T-helper 9 cell (primary cell): Measurements from ENCODE around the gene GALNT14.
"Not testable (repeated sequence)": the region's sequence is repeated elsewhere in the genome, so short reads cannot be mapped to it uniquely, and the experiment has no call there.

Experiments
- DNase-seq: peaks from one replicate; pipeline ENCODE4 v3.0.0-alpha.2; 2020

GALNT14 gene

DNA sequence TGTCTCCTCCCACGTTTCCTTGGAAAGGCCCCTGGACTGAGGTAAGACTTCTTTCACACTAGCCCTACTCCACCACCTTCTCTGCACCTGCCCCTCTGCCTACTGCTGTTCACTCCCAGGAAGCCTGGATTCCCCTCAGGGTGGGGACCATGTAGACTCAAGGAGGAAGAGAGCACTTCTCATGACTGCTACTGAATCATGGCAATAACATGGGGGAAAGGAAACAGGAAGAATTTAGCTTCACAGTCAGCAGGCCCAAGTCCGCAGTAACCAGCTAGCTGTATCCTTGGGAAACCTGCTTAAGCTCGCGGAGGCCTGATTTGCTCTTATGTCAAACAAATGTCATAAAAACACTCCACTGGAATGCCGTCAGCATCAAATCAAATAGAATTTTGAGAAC lies 204.7 kb downstream of the GALNT14 start:
- DNase-seq, result no peak

DNA sequence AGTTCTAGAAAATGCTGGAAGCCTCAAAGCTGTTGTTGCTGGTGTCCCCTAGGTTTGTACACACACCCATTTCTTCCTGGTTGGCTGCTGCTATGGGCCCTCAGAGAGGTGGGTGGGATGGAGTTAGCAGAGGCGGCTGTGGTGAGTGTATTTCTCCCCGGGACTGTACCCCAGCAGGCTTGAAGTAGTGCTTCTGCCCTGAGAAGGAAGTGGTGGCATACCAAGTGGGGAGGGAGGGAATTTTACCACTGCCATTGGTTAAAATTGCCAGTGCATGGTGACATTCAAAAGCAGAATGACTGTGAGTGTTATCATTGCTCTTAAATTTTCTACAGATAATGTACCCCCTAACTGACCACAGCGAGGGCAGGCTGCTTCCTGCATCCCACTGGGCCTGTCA lies 205.4 kb downstream of the GALNT14 start:
- no peak for DNase-seq

DNA sequence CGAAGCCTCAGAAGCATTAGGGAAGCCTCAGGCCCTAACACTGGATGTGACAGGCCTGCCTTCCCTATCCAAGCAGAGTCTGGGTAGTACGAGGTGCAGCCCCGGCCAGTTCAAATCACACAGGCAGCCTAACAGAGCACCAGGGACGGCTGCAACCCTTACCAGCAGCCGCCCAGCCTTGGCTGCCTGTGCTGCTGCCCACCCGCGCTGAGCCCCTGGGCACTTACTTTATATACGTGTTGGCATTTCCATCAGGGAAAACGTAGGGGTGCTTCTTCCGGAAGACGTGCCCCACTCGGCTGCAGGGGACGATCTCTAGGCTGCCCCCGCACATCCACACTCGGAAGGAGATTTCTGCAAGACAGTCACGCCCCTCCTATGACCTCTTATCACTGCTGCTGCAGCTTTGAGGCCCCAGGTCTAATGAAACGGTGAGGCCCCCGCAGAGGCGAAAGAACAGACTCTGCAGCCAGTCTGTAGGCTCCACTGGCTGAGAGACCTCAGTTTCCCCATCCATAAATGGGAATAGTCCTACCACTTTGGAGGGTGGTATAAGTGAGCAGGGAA lies 206.3 kb downstream of the GALNT14 start:
- DNase-seq, result no peak

DNA sequence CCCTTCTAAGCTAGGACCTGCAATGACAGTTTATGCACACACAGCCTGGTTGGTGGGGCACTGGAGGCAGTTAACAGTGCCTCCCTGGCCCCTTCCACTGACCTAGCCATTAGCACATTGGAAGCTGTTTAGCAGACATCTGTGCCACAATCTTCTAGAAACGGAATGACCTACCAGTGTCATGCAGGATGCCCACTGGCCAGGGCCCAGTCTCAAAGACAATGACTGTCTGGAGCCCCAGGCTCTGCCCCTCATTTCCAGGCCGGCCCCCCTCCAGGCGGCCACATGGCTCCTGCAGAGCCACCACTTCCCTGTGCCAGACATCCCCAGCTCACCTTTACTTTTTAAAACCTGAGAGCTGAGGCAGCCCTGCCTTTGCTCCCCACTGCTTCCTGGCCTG lies 207.5 kb downstream of the GALNT14 start:
- no peak for DNase-seq

DNA sequence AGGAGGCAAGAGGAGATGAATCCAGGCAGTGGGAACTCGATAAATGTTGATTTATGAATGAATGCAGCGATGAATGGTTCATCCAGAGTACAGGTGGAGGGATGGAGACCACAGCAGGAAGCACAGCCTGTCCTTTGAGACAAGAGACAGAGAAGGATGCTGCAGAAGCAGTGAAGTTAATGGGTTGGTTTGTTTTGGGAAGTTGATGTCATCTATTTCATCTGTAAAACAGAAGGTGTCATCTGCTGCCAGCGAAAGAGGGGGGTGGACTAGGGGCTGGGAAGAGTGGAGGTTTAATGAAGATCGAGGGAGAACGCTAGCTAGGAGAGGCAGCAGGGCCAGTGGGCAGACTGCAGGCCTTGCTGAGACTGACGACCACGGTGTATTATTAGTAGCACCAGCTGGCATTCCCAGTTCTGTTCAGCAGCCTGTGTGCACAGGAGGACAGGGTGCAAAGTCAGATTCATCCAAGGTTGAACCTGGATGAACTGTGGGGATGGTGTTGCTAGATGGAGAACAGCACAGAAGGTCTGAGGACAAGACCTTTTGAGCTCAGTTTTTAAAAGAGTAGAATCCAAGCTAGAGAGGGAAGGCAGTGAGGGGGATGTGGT lies 210.7 kb downstream of the GALNT14 start:
- DNase-seq, result no peak

DNA sequence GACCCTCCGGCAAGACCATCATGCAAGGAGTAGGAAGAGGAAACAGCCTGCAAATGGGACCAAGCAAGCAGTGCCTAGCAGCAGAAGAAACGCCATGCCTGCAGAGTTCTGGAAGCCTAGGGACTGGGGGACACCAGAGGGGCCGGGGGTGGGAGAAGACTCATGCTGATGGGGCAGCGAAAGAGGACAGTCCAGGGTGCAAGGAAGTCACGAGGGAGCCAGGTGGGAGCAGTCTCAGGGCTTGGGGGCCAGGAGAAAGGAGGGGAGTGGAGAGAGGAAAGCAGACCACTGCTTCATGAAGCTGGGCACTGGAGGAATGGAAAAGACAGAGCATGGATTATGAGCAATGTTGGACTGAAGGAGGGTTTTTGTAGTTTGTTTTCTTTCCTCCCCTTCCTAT lies 211.6 kb downstream of the GALNT14 start:
- DNase-seq, result no peak

DNA sequence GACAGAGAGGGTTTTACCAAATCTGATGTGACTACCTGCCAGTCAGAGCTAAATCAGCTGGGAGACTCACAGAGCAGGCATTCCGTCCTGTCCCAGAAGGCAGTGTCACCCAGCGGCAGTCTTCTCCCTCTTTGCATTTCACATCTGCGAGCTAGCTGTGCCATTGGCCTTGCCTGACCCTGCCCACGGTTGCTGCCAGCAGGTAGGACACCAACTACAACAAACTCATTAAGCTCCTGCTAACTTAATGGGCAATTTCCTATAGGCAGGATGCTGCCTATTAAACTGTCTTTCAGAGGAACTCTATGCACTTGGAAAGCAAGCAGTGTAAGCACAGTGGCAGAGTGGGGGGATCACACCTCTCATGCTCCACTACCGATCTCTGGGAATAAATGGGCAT lies 214.6 kb downstream of the GALNT14 start:
- no peak for DNase-seq

DNA sequence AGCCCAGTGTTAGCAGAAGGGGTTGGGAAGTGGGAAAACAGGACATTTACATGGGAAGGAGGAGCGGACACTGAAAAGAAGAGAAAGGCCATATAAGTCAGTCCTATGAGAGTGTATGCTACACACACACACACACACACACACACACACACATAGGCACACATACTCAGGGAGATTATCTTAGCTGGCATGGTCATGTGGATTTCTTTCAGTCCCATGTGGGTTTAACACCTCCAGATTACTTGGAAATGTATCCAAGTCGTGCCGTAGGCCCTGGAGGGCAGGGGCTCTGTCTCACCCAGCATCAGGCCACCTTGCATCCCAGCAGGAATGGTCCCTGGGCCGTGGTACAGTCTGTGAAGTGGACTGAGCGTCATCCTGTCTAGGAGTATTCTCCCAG lies 217.7 kb downstream of the GALNT14 start:
- DNase-seq, result no peak

DNA sequence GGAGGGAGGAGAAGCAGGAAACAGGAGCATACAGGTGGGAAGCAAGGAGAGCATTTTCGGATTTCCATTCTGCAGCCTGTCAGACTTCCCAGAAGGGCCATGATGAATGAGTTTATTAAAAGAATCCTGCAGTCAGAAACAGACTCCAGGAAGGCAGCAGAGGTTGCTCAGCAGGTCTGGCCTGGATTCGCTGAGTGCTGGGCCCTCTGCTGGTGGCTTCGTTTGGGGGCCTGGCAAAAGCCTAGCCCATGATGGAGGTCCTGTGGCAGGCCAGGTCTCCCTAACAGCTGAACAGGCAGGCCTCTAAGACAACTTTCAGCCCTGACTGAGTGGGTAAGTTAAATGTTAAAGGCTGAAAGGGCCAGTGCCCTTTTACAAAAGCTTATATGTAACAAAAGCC lies 222.8 kb downstream of the GALNT14 start:
- DNase-seq, result no peak

DNA sequence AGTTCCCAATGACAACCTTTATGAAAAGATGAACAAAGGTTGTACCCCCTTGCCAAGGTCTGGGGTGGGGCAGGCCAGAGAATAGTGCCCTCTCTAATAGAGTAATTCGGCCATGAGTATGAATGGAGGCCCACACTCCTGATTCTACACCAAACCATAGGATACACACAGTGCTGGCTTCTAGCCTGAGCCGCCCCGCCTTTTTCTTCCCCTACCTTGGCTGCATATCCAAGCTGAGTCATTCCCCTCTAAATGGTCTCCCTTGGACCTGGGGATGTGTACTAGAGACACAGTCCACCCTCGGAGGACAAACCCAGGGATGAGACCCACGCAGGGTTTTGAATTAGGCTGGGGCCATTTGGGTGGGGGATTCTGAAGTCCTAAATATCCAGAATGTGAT lies 223.8 kb downstream of the GALNT14 start:
- no peak for DNase-seq

DNA sequence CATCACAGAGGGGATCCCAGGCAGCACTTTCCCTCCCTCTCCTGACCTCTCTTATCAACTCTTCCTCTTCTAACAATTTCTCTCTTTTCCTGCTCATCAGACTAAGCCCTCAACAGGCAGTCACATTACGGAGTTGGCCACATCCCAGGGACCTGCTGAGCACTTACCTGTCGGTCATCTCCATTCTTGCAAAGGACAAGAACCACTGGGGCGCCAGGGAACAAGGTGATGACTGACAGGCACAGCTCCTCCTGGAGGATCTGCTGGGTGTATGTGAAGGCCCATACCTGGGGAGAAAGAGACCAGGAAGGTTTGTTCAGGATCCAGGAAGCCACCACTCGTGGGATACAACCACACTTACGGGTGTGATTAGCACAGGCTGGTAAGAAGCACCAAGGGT lies 226.2 kb downstream of the GALNT14 start:
- no peak for DNase-seq

DNA sequence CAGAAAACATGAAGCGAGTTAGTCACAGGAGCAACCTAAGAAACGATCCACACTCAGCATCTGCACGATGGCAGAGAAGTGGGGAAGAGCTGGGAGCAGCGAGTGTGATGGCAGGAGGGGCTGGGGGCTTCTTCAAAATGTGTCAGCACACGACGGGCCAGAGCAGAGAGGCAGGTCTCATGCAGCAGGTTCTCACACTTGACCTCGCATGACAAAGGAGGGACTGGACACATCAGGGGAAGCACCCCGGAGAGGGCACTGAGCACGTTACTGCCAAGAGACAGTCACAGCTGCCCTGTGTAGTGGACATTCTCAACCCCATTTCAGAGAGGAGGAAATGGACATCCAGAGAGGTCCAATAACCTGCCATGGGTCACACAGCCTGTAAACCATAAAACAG lies 226.9 kb downstream of the GALNT14 start:
- no peak for DNase-seq

DNA sequence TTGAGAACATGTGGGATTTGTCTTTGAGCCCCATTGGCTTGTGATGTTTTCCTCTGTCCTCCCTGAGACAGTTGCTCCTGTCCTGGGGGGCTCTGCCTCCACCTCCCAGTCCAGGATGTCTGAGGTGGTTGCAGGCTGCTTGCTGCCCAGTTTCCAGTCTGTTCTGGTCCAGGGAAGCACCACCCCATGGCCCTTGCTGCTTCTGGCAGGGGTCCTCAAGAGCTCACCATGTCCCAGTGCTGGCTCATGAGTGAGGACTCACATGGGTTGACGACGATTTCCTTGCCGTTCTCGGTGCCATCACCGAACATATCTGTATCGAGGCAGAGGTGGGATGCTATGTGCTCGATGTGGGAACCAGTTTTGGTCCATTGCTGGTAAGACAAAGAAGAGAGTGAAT lies 227.6 kb downstream of the GALNT14 start:
- DNase-seq, result no peak

DNA sequence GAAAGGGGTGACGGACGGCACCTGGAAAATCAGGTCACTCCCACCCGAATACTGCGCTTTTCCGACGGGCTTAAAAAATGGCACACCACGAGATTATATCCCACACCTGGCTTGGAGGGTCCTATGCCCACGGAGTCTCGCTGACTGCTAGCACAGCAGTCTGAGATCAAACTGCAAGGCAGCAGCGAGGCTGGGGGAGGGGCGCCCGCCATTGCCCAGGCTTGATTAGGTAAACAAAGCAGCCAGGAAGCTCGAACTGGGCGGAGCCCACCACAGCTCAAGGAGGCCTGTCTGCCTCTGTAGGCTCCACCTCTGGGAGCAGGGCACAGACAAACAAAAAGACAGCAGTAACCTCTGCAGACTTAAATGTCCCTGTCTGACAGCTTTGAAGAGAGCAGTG lies 233.8 kb downstream of the GALNT14 start:
- not testable (repeated sequence) for DNase-seq

DNA sequence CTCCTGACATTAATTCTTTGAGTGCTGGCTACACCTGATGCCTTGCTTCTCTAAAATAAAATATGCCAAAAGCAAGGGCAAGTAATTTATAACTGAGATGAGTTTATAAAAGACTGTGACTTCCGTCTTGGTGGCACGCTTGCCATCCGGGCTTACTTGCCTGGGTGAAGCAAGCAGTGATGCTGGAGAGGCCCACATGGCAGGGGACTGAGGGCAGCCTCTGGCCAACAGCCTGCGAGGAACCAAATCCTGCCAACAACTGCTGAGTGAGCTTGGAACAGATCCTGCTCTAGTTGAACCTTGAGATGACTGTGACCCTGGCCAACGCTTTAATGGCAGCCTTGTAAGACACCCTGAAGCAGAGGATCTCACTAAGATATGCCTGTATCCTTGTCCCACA lies 234.9 kb downstream of the GALNT14 start:
- DNase-seq, result no peak

DNA sequence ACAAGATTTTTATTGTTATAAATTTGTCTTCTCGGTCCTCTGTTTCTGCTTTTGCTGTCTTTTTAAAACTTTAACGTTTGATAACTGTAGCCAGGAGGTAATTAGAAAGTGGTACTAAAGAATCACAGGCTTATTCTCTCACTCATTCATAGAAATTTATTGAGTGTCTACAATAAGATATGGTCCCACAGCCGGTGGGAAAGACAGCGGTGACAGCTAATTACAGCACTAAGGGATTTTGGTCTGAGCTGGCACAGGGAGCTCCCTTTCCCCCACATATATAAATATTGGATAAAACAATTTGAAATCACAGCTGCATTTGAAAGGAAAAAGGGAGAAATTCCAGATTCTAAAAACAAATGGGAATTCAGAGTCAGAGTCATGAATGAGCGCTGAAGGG lies 237.9 kb downstream of the GALNT14 start:
- no peak for DNase-seq

DNA sequence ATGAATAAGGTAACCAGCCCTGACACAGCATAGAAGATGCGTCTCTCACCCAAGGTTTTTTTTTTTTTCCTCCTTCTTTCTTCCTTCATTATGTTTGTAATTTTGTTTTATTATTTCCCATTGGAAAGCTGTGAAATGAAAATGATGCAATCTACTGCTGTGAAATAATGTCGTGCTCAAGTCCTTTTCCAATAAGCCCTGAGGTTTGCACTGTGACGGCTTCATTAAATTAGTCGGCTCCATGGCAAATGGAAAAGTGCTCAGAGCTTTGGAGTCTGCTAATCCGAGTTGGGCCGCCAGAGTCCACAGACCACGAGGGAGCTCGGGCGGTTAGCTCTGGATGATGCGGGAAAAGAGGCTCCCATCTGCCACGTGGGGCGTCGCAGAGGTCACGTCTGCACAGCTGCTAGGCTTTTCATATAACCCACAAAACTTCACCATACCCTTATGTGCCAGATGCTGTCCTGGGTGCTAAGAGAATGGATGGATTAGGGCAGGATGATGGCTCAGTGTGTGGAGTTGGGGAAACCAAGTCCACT lies 238.7 kb downstream of the GALNT14 start:
- DNase-seq, result no peak

DNA sequence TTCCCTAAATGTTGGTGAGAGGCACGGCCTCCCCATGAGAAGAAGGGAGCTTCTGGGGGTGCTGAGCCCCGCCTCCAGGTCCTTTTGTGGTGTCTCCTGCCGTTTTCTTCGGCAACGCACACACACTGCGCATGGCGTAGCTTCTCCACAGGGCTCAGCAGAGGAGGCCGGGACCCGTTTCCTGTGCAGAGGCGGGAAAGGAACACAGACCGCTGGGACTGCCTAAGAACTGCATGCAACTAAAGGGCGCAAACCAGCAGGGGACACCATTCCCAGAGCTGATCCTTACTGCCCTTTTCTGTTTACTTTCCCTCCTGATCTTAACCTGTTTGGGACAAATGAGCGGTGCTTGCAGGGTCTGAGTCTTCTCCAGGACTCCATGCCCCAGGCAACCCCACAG lies 240.7 kb downstream of the GALNT14 start:
- no peak for DNase-seq

DNA sequence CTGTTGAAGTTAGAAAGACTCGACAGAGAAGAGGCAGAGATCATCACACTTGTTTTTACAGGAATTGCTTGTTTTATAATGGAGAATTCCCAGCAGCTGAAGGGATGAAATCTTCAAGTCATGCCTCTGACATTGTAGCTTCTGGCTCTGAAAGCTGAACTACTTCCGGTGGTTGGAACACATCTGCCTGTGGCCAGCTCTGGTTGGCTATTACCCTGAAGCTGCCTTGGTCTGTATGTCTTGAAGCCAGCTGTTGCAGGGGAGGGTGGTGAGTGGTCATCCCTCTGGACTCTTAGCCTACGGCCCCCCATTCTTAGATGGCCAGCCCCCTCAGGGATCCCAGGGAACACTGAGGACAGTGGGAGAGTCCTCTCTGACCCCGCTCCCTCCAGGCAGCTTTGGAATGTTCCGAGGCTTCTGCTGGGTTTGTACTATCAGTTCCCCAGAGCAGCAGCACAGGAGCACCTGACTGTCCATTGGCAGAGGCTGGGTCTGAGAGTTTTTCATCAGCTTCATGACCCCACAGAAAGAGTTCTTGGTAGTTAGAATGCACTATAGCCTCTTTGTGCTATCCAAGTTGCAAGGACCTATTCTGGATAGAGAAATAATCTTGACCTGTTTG lies 243.6 kb downstream of the GALNT14 start:
- DNase-seq, result no peak

DNA sequence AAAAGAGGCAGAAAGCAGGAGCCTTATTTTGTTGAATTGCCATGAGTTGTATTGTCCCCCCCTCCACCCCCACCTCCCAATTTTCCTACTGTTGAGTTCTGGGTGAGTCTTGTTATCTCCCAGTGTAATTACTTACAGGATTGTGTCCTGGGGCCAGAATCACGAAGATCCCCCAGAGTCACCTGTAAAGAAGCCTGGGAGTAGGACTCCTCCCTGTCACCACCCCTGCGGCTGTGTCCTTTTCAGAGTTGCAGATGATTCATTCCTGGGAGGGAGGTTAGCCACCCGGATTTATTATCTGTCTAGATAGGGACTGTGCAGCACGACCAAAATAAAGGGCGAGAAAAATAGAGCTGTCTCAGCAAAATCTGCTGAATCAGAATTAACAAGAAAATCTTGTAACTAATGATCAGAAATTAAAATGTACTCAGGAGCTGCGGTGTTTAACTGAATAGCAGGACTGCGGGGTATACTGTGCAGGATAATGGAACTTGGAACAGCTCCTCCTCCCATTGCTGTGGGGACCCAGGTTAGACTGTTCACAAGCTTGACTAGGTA lies 249.3 kb downstream of the GALNT14 start:
- DNase-seq, result no peak

DNA sequence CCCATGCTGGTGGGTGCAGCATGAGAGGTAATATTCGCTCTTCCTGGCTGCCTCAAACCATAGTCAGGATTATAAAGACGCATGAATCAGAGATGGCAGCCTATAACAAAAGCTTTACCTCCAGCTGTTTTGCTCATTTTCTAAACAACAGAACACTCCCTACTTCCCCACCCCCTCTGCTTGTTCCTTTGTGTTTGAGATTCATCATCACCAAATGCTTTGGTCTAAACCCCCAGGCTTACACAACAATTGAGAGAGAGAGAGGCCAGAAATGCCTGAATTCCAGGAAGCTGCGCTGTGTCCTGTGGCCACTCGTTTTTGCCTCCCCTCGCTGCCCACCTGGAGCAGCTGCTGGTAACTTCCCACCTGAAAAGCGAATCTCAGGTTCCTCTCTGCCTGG lies 252.2 kb downstream of the GALNT14 start:
- DNase-seq, result no peak

DNA sequence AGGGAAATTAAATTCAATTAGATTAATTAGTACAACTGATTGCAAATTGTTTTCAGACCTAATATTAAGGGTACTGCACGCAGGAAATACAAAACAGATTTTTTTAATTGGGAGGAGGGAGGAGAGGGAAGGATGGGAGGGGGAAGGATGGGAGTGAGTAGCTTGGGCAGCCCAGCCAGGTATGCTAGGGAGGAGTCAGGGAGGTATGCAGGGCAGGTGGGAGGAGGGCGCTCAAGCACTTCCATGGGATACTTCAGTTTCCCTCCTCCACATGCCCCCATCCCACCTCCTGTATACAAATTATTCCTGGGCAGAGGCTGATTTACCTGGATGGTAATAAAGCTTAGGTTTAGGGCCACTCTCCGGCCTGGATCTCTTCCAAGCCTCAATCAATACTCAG lies 254.4 kb downstream of the GALNT14 start:
- no peak for DNase-seq

DNA sequence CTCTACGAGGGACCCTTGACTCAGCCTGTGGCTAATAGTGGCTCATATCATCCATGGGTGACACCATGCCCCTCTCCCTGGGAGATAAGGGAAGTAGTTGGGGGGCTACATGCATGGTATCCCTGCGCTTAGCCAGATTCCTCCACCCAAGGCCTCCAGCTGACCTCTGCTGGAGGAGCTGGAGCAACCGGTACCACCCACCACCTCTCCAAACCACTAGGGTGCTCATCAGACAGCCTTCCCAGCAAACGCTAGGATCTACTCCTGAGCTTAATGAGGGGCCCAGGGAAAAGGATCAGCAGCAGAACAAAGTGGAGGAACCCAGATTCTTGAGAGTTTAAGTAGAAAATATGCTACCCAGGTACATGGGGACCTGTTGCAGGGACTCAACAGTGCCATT lies 255.1 kb downstream of the GALNT14 start:
- no peak for DNase-seq

DNA sequence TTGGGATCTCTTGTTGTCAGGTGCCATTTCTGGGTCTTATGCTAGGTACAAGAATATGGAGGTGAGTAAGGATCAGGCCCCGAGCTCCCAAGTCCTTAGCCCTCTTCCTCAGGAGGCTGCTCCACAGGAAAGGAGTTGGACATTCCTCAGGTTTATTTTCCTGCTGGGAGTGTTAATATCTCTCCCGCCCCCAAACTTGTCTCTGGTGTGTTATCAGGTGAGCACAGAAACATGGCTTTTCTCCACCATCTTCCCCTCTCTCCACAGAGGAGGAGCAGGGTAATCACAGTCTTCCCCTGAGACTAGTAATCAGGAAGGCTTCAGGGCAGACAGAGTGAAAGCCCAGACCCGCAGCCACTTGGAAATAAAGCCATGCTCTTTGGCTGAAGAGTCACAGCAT lies 257.7 kb downstream of the GALNT14 start:
- DNase-seq, result no peak
